Calu3 (cell line): ENCODE results near the gene TBC1D19. TPM values are rescaled to one million over a fixed set of nuclear protein-coding genes. Genes with fewer than 3 reads are reported as not detected.

Experiments
- BruUV-seq: library from RNA; stranded (reverse); fragments of 400-500 nt; replicated peaks from 2 replicates; lab custom pipeline; 2021; lab: Mats Ljungman, UMichigan
- CTCF ChIA-PET: fragments of 300-600 bp; sonication (Branson Sonifier 250); formaldehyde crosslinking; loops from one replicate; lab custom pipeline; 2022; ENCODE audit warnings: antibody characterized with exemption; lab: Charles Lee
- DNase-seq: peaks from one replicate; pipeline ENCODE4 v3.0.0; 2022
- H3K27ac Mint-ChIP-seq: one replicate; pipeline ENCODE4 v1.8.0; 2022; ENCODE audit warnings: mixed read lengths; ENCODE audit not compliant: unreplicated experiment
- H3K27me3 Mint-ChIP-seq: one replicate; pipeline ENCODE4 v1.8.0; 2022; ENCODE audit warnings: mixed read lengths; ENCODE audit not compliant: unreplicated experiment
- H3K36me3 Mint-ChIP-seq: one replicate; pipeline ENCODE4 v1.8.0; 2022; ENCODE audit warnings: mild to moderate bottlenecking, moderate library complexity, mixed read lengths; ENCODE audit not compliant: insufficient read depth, unreplicated experiment
- H3K4me1 Mint-ChIP-seq: one replicate; pipeline ENCODE4 v1.8.0; 2022; ENCODE audit warnings: mild to moderate bottlenecking, low read depth, mixed read lengths; ENCODE audit not compliant: unreplicated experiment
- H3K4me3 Mint-ChIP-seq: one replicate; pipeline ENCODE4 v1.8.0; 2022; ENCODE audit warnings: mild to moderate bottlenecking, low read depth, moderate library complexity, mixed read lengths; ENCODE audit not compliant: unreplicated experiment
- H3K9me3 Mint-ChIP-seq: one replicate; pipeline ENCODE4 v1.8.0; 2022; ENCODE audit warnings: low read depth, mixed read lengths; ENCODE audit not compliant: unreplicated experiment
- CTCF ChIP-seq: fragments of 200-600 bp; IDR thresholded peaks from one replicate; pipeline ENCODE4 v1.8.0; 2022; ENCODE audit warnings: antibody characterized with exemption; ENCODE audit not compliant: unreplicated experiment
- intact Hi-C: fragments of 100-400 bp; cut with micrococcal nuclease; formaldehyde crosslinking; loops from one replicate; pipeline ENCODE4 v1.10.0; 2022; ENCODE audit not compliant: unreplicated experiment
- total RNA-seq: library from RNA; stranded (reverse); gene quantifications from 2 replicates; pipeline ENCODE4 v1.2.3, GENCODE V29; 2022

The TBC1D19 gene
- total RNA-seq, 1 experiment from 2014 or later, result 5.5 TPM

- no peak overlapping the region for H3K4me3 Mint-ChIP-seq
- no peak for DNase-seq
- no peak overlapping the region for H3K27ac Mint-ChIP-seq
- H3K9me3 Mint-ChIP-seq, result no peaks in the 10 kb centered on the region
- H3K27me3 Mint-ChIP-seq, result no peaks in the 10 kb centered on the region
- TF ChIP-seq CTCF, result no peak
- intact Hi-C loops, result no loop called here
- BruUV-seq, result no TSS peak
- H3K36me3 Mint-ChIP-seq, result no peaks in the 10 kb centered on the region
- no peaks in the 10 kb centered on the region for H3K4me1 Mint-ChIP-seq
- CTCF ChIA-PET, result no interaction called here
Measured at GRCh38 chr4:26717332-26717731, 133.4 kb downstream of the TBC1D19 start.

GRCh38 chr4:26719954-26720552 is 136.2 kb downstream of the TBC1D19 start:
- Mint-ChIP-seq H3K9me3 (no peaks in the 10 kb centered on the region), H3K36me3 (no peaks in the 10 kb centered on the region), H3K4me1 (no peaks in the 10 kb centered on the region), H3K4me3 (no peak overlapping the region), H3K27ac (no peak overlapping the region), H3K27me3 (no peaks in the 10 kb centered on the region)
- DNase-seq, result no peak
- TF ChIP-seq CTCF, result peak; percentile 35
- intact Hi-C loops, result loop anchor here (2.0 to 10.0 kb wide), 2 partner anchors 261 to 285 kb away; no protein-coding TSS in a partner anchor
- no TSS peak for BruUV-seq
- CTCF ChIA-PET, result interaction anchor here (0.6 kb wide), 1 partner anchor 261 kb away, joined by 3 read pairs; no protein-coding TSS in a partner anchor

- Mint-ChIP-seq H3K36me3 (no peaks in the 10 kb centered on the region), H3K27me3 (no peaks in the 10 kb centered on the region), H3K27ac (no peak overlapping the region), H3K4me1 (no peaks in the 10 kb centered on the region), H3K9me3 (no peaks in the 10 kb centered on the region), H3K4me3 (no peak overlapping the region)
- CTCF ChIA-PET, result interaction anchor here (0.7 kb wide), 1 partner anchor 263 kb away, joined by 3 read pairs; no protein-coding TSS in a partner anchor
- no peak for DNase-seq
- intact Hi-C loops, result loop anchor here (2.0 to 10.0 kb wide), 2 partner anchors 263 to 283 kb away; no protein-coding TSS in a partner anchor
- TF ChIP-seq CTCF, result no peak
- BruUV-seq, result no TSS peak
Measured at GRCh38 chr4:26721685-26722084, 137.8 kb downstream of the TBC1D19 start.

- intact Hi-C loops, result loop anchor here (10.0 kb wide), 1 partner anchor 282 kb away; no protein-coding TSS in a partner anchor
- no peak for TF ChIP-seq CTCF
- H3K36me3 Mint-ChIP-seq, result no peaks in the 10 kb centered on the region
- H3K27ac Mint-ChIP-seq, result no peak overlapping the region
- no peaks in the 10 kb centered on the region for H3K9me3 Mint-ChIP-seq
- no peaks in the 10 kb centered on the region for H3K27me3 Mint-ChIP-seq
- CTCF ChIA-PET, result no interaction called here
- H3K4me3 Mint-ChIP-seq, result no peak overlapping the region
- no peaks in the 10 kb centered on the region for H3K4me1 Mint-ChIP-seq
- no TSS peak for BruUV-seq
- DNase-seq, result no peak
Measured at GRCh38 chr4:26723216-26723615, 139.3 kb downstream of the TBC1D19 start.
